Measurements from ENCODE around the gene FDCSP.
"Not testable (repeated sequence)": the region's sequence is repeated elsewhere in the genome, so short reads cannot be mapped to it uniquely, and the experiment has no call there.

DNA sequence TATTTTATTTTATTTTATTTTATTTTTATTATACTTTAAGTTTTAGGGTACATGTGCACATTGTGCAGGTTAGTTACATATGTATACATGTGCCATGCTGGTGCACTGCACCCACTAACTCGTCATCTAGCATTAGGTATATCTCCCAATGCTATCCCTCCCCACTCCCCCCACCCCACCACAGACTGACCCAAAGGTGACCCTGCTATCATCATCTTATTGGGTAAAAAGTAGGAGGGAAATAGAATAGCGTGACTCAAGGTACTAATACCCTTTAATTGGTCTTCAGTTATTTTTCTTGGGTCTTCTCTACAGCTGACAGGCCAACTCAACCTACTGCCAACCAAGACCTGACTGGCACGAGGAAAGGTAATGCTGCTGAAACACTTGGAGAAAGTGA lies 16.4 kb downstream of the FDCSP start, which contains the start of gene CSN3:
- not testable (repeated sequence) for TF ChIP-seq HNRNPK (IDR thresholded peaks at IDR 0.05; ENCODE audit: low read depth, low read length, poor library complexity, severe bottlenecking); POLR2AphosphoS5 (IDR thresholded peaks at IDR 0.05; ENCODE audit: control insufficient read depth, insufficient read depth, low read depth, low read length)

Measured in K562 (cell line).